RWPE1 (cell line): ENCODE measurements around the gene GLB1L3.

Source experiments
- CTCF ChIA-PET: fragments of 350-600 bp; sonication (Branson Sonifier 250); formaldehyde crosslinking; extraction: SDS; loops from one replicate; lab custom pipeline; 2021; lab: Yijun Ruan, JAX
- POLR2A ChIA-PET: fragments of 400-600 bp; formaldehyde crosslinking; extraction: SDS; loops from one replicate; lab custom pipeline; 2020; ENCODE audit warnings: antibody characterized with exemption; ENCODE audit not compliant: low non-redundant PET; lab: Yijun Ruan, JAX
- DNase-seq: peaks from one replicate; pipeline ENCODE4 v3.0.0; 2012; ENCODE audit warnings: low spot score
- H3K27ac ChIP-seq: fragments of 450-650 bp; 2 replicates; pipeline ENCODE4 v1.5.1; 2017
- CTCF ChIP-seq: fragments of 450-650 bp; conservative IDR thresholded peaks from 2 replicates; pipeline ENCODE4 v1.5.1; 2017; ENCODE audit warnings: low read depth, mild to moderate bottlenecking

Gene GLB1L3

DNA sequence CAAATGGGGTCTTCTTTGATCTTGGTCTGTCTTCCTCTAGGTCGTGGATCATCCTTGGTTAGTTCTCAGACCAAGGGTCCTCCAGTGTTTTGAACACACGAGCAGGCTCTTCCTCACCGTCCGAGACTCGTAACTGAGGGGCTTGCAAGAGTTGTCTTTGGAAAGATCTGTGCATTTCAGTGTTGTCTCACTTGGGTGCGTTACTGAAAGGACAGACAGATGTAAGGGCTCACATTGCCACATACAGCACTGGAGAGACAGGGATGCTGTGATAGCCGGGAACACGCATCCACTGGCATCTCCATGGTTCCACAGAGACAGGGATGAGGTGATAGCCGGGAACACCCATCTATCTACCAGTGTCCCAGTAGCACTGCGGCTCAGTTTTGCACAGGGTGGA is 71.3 kb downstream of the GLB1L3 start:
- H3K27ac ChIP-seq = no peak overlapping the region
- ChIA-PET POLR2A (no interaction called here), CTCF (no interaction called here)
- no peak for DNase-seq
- no peak for TF ChIP-seq CTCF

- H3K27ac ChIP-seq = no peak overlapping the region
- TF ChIP-seq CTCF = no peak
- ChIA-PET POLR2A (no interaction called here), CTCF (no interaction called here)
- DNase-seq = no peak
Observed at GRCh38 chr11:134349109-134349801, 73.1 kb downstream of the GLB1L3 start.

DNA sequence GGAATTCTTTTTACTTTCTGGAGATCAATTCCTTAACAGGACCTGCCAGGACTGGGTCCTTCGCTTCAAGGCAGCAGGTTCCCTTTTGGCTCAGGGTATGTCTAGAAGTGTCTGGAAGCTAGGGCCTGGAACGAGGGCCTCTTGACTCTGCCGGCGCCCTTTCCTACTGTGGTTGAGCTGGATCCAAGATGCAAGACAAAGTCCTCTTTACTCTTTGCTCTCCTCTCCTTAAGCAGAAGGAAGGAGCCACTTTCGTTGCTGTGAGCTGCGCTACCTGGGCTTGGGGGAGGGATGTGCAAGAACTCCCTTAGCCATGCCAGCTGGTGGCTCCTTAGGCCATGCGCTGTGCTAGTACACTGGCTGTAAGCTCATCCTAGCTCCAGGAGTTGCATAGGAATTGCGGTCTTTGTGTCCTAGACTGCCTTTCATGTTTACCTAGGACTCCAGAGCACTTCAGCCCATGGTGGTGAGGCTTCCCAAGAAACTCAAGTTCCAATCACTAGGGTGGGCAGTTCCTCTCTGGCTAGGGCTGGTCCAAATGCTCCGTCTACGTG is 73.7 kb downstream of the GLB1L3 start:
- CTCF ChIA-PET = no interaction called here
- no peak overlapping the region for H3K27ac ChIP-seq
- no peak for DNase-seq
- no peak for TF ChIP-seq CTCF
- POLR2A ChIA-PET = no interaction called here

DNA sequence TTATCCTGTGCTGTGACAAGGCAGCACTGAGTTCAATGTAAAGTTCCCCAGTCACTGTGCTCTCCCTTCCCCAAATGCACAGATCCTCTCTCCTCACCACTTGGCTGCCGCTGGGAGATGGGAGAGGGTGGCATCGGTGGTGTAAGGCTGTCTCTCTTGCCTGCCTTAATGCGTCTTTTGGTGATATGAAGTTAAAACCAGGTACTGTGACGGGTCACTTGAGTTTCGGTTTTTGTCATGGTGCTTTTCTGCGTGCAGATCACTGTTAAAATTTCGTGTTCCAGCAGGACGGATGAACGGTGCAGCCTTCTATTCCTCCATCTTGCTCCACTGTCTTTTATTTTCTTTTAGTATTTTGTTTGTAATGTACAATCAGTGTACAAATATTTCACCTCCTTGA is 74.2 kb downstream of the GLB1L3 start:
- H3K27ac ChIP-seq = no peak overlapping the region
- no peak for TF ChIP-seq CTCF
- DNase-seq = no peak
- ChIA-PET POLR2A (no interaction called here), CTCF (interaction anchor here (0.6 kb wide), 1 partner anchor 469 kb away, joined by 4 read pairs; no protein-coding TSS in a partner anchor)

DNA sequence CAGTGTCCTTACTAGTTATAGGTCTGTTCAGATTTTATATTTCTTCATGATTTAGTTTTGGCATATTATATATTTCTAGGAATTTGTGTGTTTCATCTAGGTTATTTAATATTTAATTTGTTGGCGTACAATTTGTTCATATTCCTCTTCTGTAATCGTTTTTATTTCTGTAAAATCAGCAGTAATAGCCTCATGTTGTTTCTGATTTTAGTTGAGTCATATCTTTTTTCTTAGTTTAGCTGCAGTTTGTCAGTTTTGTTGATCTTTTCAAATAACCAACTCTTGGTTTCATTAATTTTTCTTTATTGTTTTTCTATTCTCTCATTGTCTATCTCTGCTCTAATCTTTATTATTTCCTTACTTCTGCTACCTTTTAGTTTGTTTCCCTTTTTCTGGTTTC is 75.9 kb downstream of the GLB1L3 start:
- no peak overlapping the region for H3K27ac ChIP-seq
- CTCF ChIA-PET = interaction anchor here (0.6 to 1.1 kb wide), 2 partner anchors 13 to 18 kb away, joined by 3 read pairs; no protein-coding TSS in a partner anchor
- TF ChIP-seq CTCF = no peak
- DNase-seq = no peak
- POLR2A ChIA-PET = no interaction called here

- no peak for DNase-seq
- no peak for TF ChIP-seq CTCF
- H3K27ac ChIP-seq = no peak overlapping the region
- ChIA-PET POLR2A (no interaction called here), CTCF (interaction anchor here (0.6 kb wide), 3 partner anchors 148 to 271 kb away, joined by 3 to 4 read pairs (median 4); no protein-coding TSS in a partner anchor)
Observed at GRCh38 chr11:134355136-134355535, 79.0 kb downstream of the GLB1L3 start.
